Osteoblast (primary cell): Measurements from ENCODE around the gene DCTN5. TPM values are rescaled to one million over a fixed set of nuclear protein-coding genes. Genes with fewer than 3 reads are reported as not detected.

Experiments
- DNase-seq: peaks from one replicate; pipeline ENCODE4 v3.0.0; 2011; ENCODE audit warnings: low spot score, mixed read lengths; ENCODE audit not compliant: insufficient read length; ENCODE audit errors: missing footprints
- H2AFZ ChIP-seq: 2 replicates; pipeline ENCODE4 v1.6.0; 2011; ENCODE audit warnings: mild to moderate bottlenecking, low read length
- H3K27ac ChIP-seq: 2 replicates; pipeline ENCODE4 v1.5.1; 2011; ENCODE audit warnings: mild to moderate bottlenecking, low read depth, low read length, moderate library complexity
- H3K27me3 ChIP-seq: 2 replicates; pipeline ENCODE4 v1.6.0; 2012; ENCODE audit warnings: mild to moderate bottlenecking, control low read depth, inconsistent platforms, low read length, moderate library complexity; ENCODE audit not compliant: insufficient read depth
- H3K36me3 ChIP-seq: 2 replicates; pipeline ENCODE4 v1.5.1; 2011; ENCODE audit warnings: mild to moderate bottlenecking, low read length, control low read depth, moderate library complexity; ENCODE audit not compliant: insufficient read depth
- H3K4me1 ChIP-seq: 2 replicates; pipeline ENCODE4 v1.5.1; 2011; ENCODE audit warnings: mild to moderate bottlenecking, low read length, control low read depth, moderate library complexity; ENCODE audit not compliant: insufficient read depth
- H3K4me2 ChIP-seq: 2 replicates; pipeline ENCODE4 v1.6.0; 2011; ENCODE audit warnings: mild to moderate bottlenecking, low read length; ENCODE audit not compliant: insufficient read depth
- H3K4me3 ChIP-seq: fragments of 200-600 bp; sonication (generic); 3 replicates; pipeline ENCODE4 v1.5.1; 2012; ENCODE audit warnings: mild to moderate bottlenecking, low read length, inconsistent platforms; ENCODE audit not compliant: insufficient read depth
- H3K79me2 ChIP-seq: 2 replicates; pipeline ENCODE4 v1.6.0; 2012; ENCODE audit warnings: mild to moderate bottlenecking, low read length, control low read depth, inconsistent platforms; ENCODE audit not compliant: insufficient read depth
- H3K9me3 ChIP-seq: 2 replicates; pipeline ENCODE4 v1.5.1; 2011; ENCODE audit warnings: low read depth, low read length, control low read depth
- H4K20me1 ChIP-seq: 2 replicates; pipeline ENCODE4 v1.6.0; 2012; ENCODE audit warnings: mild to moderate bottlenecking, low read length, control low read depth; ENCODE audit not compliant: insufficient read depth
- total RNA-seq: library from RNA; depleted of rRNA; stranded (reverse); fragments of >200 nt; gene quantifications from 2 replicates; pipeline ENCODE4 v1.2.3, GENCODE V29; 2012
- TF ChIP-seq, protein P1 (sequence below): IDR thresholded peaks from 2 replicates; pipeline ENCODE4 v1.5.1; 2011; ENCODE audit warnings: mild to moderate bottlenecking, low read depth, low read length, moderate library complexity; ENCODE audit errors: extremely low read depth

DCTN5 gene
- total RNA-seq, 1 donor = 35.5 TPM

DNA sequence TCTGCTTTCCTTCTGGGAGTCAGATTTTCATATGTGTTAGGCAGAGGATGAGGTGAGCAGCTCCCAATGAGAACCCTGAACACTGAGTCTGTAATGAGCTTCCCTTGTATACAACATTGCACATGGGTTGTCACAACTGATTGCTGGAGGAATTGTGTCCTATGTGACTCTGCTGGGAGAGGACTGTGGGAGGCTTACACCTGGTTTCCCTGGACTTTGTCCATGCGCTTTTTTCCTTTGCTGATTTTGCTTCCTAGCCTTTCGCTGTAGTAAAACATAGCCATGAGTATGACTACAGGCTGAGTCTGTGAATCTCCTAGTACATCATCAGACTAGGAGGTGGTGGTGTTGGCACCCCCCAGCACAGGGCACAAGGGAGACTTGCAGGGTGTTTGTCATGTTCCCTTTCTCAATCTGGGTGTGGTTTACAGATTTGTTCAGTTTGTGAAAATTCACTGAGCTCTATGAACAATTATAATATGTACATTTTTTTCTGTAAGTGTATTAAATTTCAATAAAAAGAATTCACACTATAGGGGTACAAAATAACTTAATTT, 35.7 kb downstream of the DCTN5 start:
- no peak overlapping the region for H3K4me3 ChIP-seq
- TF ChIP-seq, protein P1, sequence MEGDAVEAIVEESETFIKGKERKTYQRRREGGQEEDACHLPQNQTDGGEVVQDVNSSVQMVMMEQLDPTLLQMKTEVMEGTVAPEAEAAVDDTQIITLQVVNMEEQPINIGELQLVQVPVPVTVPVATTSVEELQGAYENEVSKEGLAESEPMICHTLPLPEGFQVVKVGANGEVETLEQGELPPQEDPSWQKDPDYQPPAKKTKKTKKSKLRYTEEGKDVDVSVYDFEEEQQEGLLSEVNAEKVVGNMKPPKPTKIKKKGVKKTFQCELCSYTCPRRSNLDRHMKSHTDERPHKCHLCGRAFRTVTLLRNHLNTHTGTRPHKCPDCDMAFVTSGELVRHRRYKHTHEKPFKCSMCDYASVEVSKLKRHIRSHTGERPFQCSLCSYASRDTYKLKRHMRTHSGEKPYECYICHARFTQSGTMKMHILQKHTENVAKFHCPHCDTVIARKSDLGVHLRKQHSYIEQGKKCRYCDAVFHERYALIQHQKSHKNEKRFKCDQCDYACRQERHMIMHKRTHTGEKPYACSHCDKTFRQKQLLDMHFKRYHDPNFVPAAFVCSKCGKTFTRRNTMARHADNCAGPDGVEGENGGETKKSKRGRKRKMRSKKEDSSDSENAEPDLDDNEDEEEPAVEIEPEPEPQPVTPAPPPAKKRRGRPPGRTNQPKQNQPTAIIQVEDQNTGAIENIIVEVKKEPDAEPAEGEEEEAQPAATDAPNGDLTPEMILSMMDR = no peak
- H3K79me2 ChIP-seq = peaks cover 35% of the 10 kb centered on the region
- peaks cover 42% of the 10 kb centered on the region for H3K4me1 ChIP-seq
- H3K36me3 ChIP-seq = peaks cover 25% of the 10 kb centered on the region
- H3K27me3 ChIP-seq = no peaks in the 10 kb centered on the region
- H3K27ac ChIP-seq = peak overlapping the region; percentile 87
- peaks cover 27% of the 10 kb centered on the region for H4K20me1 ChIP-seq
- H3K9me3 ChIP-seq = no peaks in the 10 kb centered on the region
- H3K4me2 ChIP-seq = no peak overlapping the region
- peak; percentile 57 for DNase-seq
- H2AFZ ChIP-seq = no peak overlapping the region

DNA sequence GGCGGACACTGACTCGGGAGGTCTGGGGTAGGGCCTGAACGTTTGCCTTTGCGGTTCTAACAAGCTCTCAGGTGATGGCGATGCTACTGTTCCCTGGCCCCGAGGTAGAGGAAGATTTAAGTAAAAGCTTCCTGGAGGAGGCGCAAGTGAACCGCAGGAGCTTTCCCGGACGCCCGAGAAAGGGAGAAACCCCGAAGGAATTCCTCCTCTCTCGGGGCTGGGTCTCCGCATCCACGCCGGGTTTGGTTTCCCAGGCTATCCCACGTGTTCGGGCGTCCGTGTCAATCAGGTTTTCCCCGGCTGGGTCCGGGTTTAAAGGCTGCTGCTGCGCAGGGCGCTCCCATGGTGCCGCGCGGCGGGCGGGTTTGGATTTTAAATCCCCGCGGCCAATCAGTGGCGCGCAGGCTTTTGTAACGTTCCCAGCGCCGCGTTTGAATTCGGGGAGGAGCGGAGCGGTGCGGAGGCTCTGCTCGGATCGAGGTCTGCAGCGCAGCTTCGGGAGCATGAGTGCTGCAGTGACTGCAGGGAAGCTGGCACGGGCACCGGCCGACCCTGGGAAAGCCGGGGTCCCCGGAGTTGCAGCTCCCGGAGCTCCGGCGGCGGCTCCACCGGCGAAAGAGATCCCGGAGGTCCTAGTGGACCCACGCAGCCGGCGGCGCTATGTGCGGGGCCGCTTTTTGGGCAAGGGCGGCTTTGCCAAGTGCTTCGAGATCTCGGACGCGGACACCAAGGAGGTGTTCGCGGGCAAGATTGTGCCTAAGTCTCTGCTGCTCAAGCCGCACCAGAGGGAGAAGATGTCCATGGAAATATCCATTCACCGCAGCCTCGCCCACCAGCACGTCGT, 37.4 kb downstream of the DCTN5 start, which contains the start of gene PLK1:
Gene PLK1, plus strand, starts transcription at position 460 of the 844 bp plus-strand sequence. Its CDS starts 44 bp downstream, at position 504.
- Histone ChIP-seq H3K27ac (peak within 1 kb of the TSS; percentile 87), H3K4me2 (peak within 1 kb of the TSS; percentile 85), H3K79me2 (peaks cover 45% of the 10 kb centered on the region), H4K20me1 (peaks cover 27% of the 10 kb centered on the region), H2AFZ (peak within 1 kb of the TSS; percentile 87), H3K9me3 (no peaks in the 10 kb centered on the region), H3K27me3 (no peaks in the 10 kb centered on the region), H3K4me3 (peak within 1 kb of the TSS; percentile 75), H3K4me1 (peaks cover 42% of the 10 kb centered on the region), H3K36me3 (peaks cover 31% of the 10 kb centered on the region)
- DNase-seq = peak; percentile 98
- TF ChIP-seq, protein P1 = peak; percentile 45

DNA sequence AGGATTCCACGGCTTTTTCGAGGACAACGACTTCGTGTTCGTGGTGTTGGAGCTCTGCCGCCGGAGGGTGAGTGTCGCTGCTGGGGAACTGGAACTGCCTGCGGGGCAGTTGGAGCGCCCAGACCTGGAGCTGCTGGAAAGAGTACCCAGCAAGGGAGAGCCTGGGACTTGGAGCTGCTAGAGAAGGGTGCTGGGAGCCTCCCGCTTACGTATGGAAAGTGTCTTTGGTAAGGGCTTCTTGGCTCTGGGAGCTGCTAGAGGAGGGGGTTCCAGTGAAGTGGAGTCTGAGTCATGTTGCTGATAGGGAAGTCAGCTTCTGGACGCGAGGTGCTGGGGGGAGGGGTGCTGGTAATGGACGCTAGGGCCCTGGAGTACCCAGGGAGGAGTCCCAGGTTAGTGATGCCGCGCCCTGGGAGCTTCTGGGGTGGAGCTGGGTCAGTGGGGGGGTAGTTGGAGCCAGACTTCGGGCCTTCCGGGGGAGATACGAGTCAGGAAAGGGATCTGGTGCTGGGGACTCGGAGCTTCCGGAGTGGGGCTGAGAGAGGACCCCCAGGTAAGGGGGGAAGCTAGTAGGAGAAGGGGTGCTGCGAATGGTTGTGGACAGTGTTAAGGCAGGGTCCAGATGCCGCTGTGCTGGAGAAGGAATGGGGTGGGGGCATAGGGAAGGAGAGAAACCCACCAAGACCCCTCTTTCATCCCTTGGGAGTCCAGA, 38.2 kb downstream of the DCTN5 start:
- peak; percentile 68 for DNase-seq
- TF ChIP-seq, protein P1 = no peak
- H3K79me2 ChIP-seq = peaks cover 50% of the 10 kb centered on the region
- H3K27ac ChIP-seq = peak overlapping the region; percentile 87
- no peaks in the 10 kb centered on the region for H3K27me3 ChIP-seq
- H3K36me3 ChIP-seq = peaks cover 39% of the 10 kb centered on the region
- H3K4me3 ChIP-seq = peak overlapping the region; percentile 75
- H3K9me3 ChIP-seq = no peaks in the 10 kb centered on the region
- peaks cover 27% of the 10 kb centered on the region for H4K20me1 ChIP-seq
- peaks cover 42% of the 10 kb centered on the region for H3K4me1 ChIP-seq
- peak overlapping the region; percentile 85 for H3K4me2 ChIP-seq
- H2AFZ ChIP-seq = peak overlapping the region; percentile 24
